ENCODE data around the gene RAPGEFL1. TPM values are rescaled to one million over a fixed set of nuclear protein-coding genes. Genes with fewer than 3 reads are reported as not detected.

RAPGEFL1 gene
- total and polyA plus RNA-seq, 10 of the 15 experiments (the other 5 are each of a cell fraction or from before 2014, with no cell fraction given), result 0.13 to 3.2 (median 1.5) TPM

DNA sequence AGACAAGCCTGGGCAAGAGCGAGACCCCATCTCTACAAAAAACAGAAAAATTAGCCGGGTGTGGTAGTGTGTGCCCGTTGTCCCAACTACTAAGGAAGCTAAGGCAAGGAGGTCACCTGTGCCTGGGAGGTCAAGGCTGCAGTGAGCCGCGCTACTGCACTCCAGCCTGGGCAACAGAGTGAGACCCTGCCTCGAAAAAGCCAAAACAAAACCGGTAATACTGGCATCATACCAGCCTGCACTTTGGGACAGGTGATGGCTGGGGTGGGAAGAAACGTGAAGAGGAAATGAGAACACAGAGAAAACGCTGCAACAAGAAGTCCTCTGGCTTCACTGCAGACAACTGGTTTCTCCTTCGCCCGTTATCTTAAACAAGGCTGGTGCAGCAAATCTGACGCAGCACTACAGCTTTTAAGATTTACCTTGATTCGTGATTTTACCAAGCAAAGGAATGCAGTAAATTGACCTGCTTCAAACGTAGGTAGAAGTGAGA is 37.7 kb upstream of the RAPGEFL1 start:
- H3K9me3 ChIP-seq (replicated peaks; ENCODE audit: control insufficient read depth, insufficient read depth, low read length), result no peaks in the 10 kb centered on the region; the same call in 2 of the 3 replicates
- H3K36me3 ChIP-seq (ENCODE audit: control insufficient read depth in 2 of 2, insufficient read depth in 2 of 2, low read length in 1 of 2), result peaks cover 1 to 19% of the 10 kb centered on the region in 2 experiments; a peak in 3 of 4 replicates
- DNase-seq (ENCODE audit: low read depth, low spot score) (no peak), ATAC-seq (peak; percentile 20), FAIRE-seq (no peak)
- intact Hi-C loops (cut with micrococcal nuclease; ENCODE audit: unreplicated experiment) (loop anchor here (1.0 kb wide), 1 partner anchor 16 kb away; no protein-coding TSS in a partner anchor), in situ Hi-C loops (cut with MboI) (no loop called here)
- H3K4me2 ChIP-seq (ENCODE audit: control insufficient read depth, insufficient read depth), result peak overlapping the region; percentile 98
- CTCF ChIA-PET, result interaction anchor here (0.6 to 4.1 kb wide), 10 partner anchors 9 to 278 kb away, joined by 3 to 45 read pairs (median 5); partner anchors contain the start of genes MSL1 and TOP2A
- SMC1A ChIA-PET (ENCODE audit: uncharacterized antibody, unreplicated experiment), result interaction anchor here (0.6 to 4.1 kb wide), 14 partner anchors 11 to 85 kb away, joined by 3 to 24 read pairs (median 4); partner anchors contain the start of genes MSL1 and WIPF2
- H3K79me2 ChIP-seq (ENCODE audit: control insufficient read depth, insufficient read depth, low read length), result peaks cover 36% of the 10 kb centered on the region
- peaks cover 2% of the 10 kb centered on the region; the same call in 1 of the 2 replicates for H3K4me1 ChIP-seq (ENCODE audit: control insufficient read depth, insufficient read depth, low read length)
- RAD21 ChIA-PET (ENCODE audit: unreplicated experiment), result interaction anchor here (0.6 to 3.8 kb wide), 11 partner anchors 11 to 381 kb away, joined by 3 to 32 read pairs (median 4); no protein-coding TSS in a partner anchor
- TSS peak; percentile 78 for BruUV-seq (replicated peaks)
- H3K27ac ChIP-seq (ENCODE audit: control insufficient read depth, insufficient read depth), result peak overlapping the region; percentile 97
- peak overlapping the region; percentile 92 for H2AFZ ChIP-seq (ENCODE audit: control insufficient read depth, low read depth, low read length)
- no peaks in the 10 kb centered on the region for H3K27me3 ChIP-seq (replicated peaks in 1 of 2; ENCODE audit: control insufficient read depth in 2 of 2, insufficient read depth in 2 of 2, low read length in 1 of 2)
- H3K4me3 ChIP-seq, result peak overlapping the region; percentile 76
- 1% methylated on average over 14 of the region's 14 CpGs for WGBS (ENCODE audit: insufficient coverage, insufficient replicate concordance, low lambda C conversion rate, missing lambda C conversion rate)
- no peaks in the 10 kb centered on the region for H4K20me1 ChIP-seq (ENCODE audit: control insufficient read depth, insufficient read depth)
- POLR2A ChIA-PET, result interaction anchor here (0.5 to 4.9 kb wide), 10 partner anchors 8 to 186 kb away, joined by 3 to 45 read pairs (median 4); partner anchors contain the start of genes MSL1 and NR1D1
- peak overlapping the region; percentile 84 for H3K9ac ChIP-seq (ENCODE audit: control insufficient read depth, insufficient read depth, low read length)
- TF ChIP-seq SPI1 (IDR thresholded peaks at IDR 0.05; ENCODE audit: borderline replicate concordance, insufficient read depth, low read depth, low read length) (peak; percentile 32), KLF5 (IDR thresholded peaks at IDR 0.05; ENCODE audit: partially characterized antibody) (peak; percentile 28), ZBTB33 (IDR thresholded peaks at IDR 0.05) (0 out of 2 replicates have a peak, but pooled peaks have one; percentile 17), LARP7 (IDR thresholded peaks at IDR 0.05) (peak; percentile 25; the same call in 1 of the 2 replicates), SMARCA5 (IDR thresholded peaks at IDR 0.05) (peak; percentile 16; the same call in 1 of the 2 replicates), CHD2 (IDR thresholded peaks at IDR 0.05; ENCODE audit: borderline replicate concordance, low read depth, low read length) (no peak), IRF4 (IDR thresholded peaks at IDR 0.05; ENCODE audit: low read depth, low read length) (no peak), CHD1 (IDR thresholded peaks at IDR 0.05; ENCODE audit: low read depth, low read length) (0 out of 2 replicates have a peak, but pooled peaks have one; percentile 41), SIN3A (IDR thresholded peaks at IDR 0.05; ENCODE audit: low read depth, low read length) (no peak), PAX8 (IDR thresholded peaks at IDR 0.05) (peak; percentile 87), ZBTB40 (IDR thresholded peaks at IDR 0.05; ENCODE audit: borderline replicate concordance) (no peak), BCL11A (IDR thresholded peaks at IDR 0.05; ENCODE audit: low read depth, low read length) (0 out of 2 replicates have a peak, but pooled peaks have one; percentile 2), NR2F1 (conservative IDR thresholded peaks at IDR 0.05) (0 out of 2 replicates have a peak, but pooled peaks have one; percentile 17), ESRRA (IDR thresholded peaks at IDR 0.05; ENCODE audit: low read length) (0 out of 2 replicates have a peak, but pooled peaks have one; percentile 6)
- TF ChIP-seq, protein P1, sequence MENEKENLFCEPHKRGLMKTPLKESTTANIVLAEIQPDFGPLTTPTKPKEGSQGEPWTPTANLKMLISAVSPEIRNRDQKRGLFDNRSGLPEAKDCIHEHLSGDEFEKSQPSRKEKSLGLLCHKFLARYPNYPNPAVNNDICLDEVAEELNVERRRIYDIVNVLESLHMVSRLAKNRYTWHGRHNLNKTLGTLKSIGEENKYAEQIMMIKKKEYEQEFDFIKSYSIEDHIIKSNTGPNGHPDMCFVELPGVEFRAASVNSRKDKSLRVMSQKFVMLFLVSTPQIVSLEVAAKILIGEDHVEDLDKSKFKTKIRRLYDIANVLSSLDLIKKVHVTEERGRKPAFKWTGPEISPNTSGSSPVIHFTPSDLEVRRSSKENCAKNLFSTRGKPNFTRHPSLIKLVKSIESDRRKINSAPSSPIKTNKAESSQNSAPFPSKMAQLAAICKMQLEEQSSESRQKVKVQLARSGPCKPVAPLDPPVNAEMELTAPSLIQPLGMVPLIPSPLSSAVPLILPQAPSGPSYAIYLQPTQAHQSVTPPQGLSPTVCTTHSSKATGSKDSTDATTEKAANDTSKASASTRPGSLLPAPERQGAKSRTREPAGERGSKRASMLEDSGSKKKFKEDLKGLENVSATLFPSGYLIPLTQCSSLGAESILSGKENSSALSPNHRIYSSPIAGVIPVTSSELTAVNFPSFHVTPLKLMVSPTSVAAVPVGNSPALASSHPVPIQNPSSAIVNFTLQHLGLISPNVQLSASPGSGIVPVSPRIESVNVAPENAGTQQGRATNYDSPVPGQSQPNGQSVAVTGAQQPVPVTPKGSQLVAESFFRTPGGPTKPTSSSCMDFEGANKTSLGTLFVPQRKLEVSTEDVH (IDR thresholded peaks at IDR 0.05; ENCODE audit: low read depth, partially characterized antibody), result no peak
